Measurements from ENCODE around the gene SPRN.
"Not testable (repeated sequence)": the region's sequence is repeated elsewhere in the genome, so short reads cannot be mapped to it uniquely, and the experiment has no call there.

The SPRN gene

DNA sequence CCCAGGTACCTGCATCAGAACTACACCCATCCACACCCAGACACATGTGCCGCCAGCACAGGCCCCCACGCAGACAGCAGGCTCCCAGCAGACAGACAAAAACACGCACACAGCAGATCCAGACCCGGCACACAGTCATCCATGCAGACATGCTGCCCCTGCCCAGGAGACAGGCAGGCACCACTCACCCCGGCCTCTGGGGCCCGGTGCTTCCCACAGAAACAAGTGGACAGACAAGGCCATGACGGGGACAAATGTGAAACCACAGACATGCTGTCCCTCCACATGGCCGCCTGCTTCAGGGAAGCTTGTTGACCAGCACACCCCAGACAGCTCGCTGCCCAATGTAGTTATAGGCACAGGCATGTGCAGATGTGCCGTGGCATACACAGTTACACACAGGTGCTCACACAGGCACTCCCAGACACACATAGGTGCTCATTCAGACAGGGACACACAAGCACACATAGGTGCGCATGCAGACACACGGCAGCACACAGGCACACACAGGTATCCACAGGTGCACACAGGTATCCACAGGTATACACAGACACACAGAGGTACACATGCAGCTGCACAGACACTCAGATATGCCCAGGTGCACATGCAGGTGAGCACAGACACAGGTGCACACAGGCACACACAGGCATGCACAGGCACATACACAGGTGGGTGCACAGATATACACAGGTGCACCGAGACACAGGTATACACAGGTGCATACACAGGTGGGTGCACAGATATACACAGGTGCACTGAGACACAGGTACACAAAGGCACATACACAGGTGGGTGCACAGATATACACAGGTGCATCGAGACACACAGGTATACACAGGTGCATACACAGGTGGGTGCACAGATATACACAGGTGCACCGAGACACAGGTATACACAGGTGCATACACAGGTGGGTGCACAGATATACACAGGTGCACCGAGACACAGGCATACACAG is 18.8 kb upstream of the SPRN start:
- H3K4me3 ChIP-seq (ENCODE audit: low read depth, low read length) = no peak overlapping the region
- H3K27me3 ChIP-seq (ENCODE audit: control insufficient read depth, insufficient read depth, low read length) = no peaks in the 10 kb centered on the region
- H3K4me1 ChIP-seq (ENCODE audit: control insufficient read depth, insufficient read depth, low read length) = no peaks in the 10 kb centered on the region
- H3K9ac ChIP-seq (ENCODE audit: low read depth, low read length) = no peak overlapping the region
- peaks cover 9% of the 10 kb centered on the region for H3K9me3 ChIP-seq (ENCODE audit: control insufficient read depth, insufficient read depth, low read length)
- H3K36me3 ChIP-seq (ENCODE audit: control insufficient read depth, insufficient read depth, low read length) = no peaks in the 10 kb centered on the region

GRCh38 chr10:133442191-133442966 is 18.0 kb upstream of the SPRN start:
- H3K9me3 ChIP-seq (ENCODE audit: control insufficient read depth, insufficient read depth, low read length) = peaks cover 9% of the 10 kb centered on the region
- no peaks in the 10 kb centered on the region for H3K4me1 ChIP-seq (ENCODE audit: control insufficient read depth, insufficient read depth, low read length)
- no peaks in the 10 kb centered on the region for H3K27me3 ChIP-seq (ENCODE audit: control insufficient read depth, insufficient read depth, low read length)
- H3K4me3 ChIP-seq (ENCODE audit: low read depth, low read length) = no peak overlapping the region
- H3K36me3 ChIP-seq (ENCODE audit: control insufficient read depth, insufficient read depth, low read length) = no peaks in the 10 kb centered on the region
- H3K9ac ChIP-seq (ENCODE audit: low read depth, low read length) = no peak overlapping the region

GRCh38 chr10:133441780-133442179 is 17.4 kb upstream of the SPRN start:
- Histone ChIP-seq H3K36me3 (ENCODE audit: control insufficient read depth, insufficient read depth, low read length) (no peaks in the 10 kb centered on the region), H3K4me3 (ENCODE audit: low read depth, low read length) (no peak overlapping the region), H3K27me3 (ENCODE audit: control insufficient read depth, insufficient read depth, low read length) (no peaks in the 10 kb centered on the region), H3K9ac (ENCODE audit: low read depth, low read length) (no peak overlapping the region), H3K4me1 (ENCODE audit: control insufficient read depth, insufficient read depth, low read length) (no peaks in the 10 kb centered on the region), H3K9me3 (ENCODE audit: control insufficient read depth, insufficient read depth, low read length) (peaks cover 9% of the 10 kb centered on the region)

- H3K36me3 ChIP-seq (ENCODE audit: control insufficient read depth, insufficient read depth, low read length); H3K27me3 ChIP-seq (ENCODE audit: control insufficient read depth, insufficient read depth, low read length); H3K4me3 ChIP-seq (ENCODE audit: low read depth, low read length); H3K9ac ChIP-seq (ENCODE audit: low read depth, low read length); H3K9me3 ChIP-seq (ENCODE audit: control insufficient read depth, insufficient read depth, low read length); H3K4me1 ChIP-seq (ENCODE audit: control insufficient read depth, insufficient read depth, low read length): not testable (repeated sequence)
These were observed 16.9 kb upstream of the SPRN start for GRCh38 chr10:133441356-133441755.

DNA sequence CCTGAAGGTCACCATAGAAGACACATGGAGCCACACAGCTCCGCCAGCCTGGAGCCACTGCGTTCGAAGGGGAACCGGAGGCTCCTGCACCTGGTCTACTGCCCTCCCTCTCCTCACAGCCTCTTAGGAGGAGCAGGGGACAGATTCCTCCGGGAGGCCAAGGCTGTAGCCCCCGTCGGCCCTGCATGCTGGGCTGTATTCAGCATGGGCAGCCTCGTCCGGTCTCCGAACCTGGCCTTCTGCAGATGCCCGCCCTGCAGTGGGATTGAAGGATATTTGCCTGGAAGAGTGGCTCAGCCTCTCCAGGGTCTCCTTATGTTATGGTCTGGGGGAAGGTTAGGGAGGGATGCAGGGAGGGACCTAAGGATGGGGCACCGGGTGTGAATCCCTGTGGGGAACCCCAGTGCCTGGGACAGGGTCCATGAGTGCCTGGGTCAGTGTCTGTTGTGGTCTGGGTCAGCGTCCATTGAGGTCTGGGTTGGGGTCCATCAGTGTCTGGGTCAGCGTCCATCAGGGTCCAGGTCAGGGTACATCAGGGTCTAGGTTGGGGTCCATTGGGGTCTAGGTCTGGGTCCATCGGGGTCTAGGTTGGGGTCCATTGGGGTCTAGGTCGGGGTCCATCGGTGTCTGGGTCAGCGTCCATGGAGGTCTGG is 16.3 kb upstream of the SPRN start:
- no peaks in the 10 kb centered on the region for H3K4me1 ChIP-seq (ENCODE audit: control insufficient read depth, insufficient read depth, low read length)
- H3K27me3 ChIP-seq (ENCODE audit: control insufficient read depth, insufficient read depth, low read length) = no peaks in the 10 kb centered on the region
- H3K4me3 ChIP-seq (ENCODE audit: low read depth, low read length) = no peak overlapping the region
- H3K9me3 ChIP-seq (ENCODE audit: control insufficient read depth, insufficient read depth, low read length) = peaks cover 9% of the 10 kb centered on the region
- H3K9ac ChIP-seq (ENCODE audit: low read depth, low read length) = no peak overlapping the region
- no peaks in the 10 kb centered on the region for H3K36me3 ChIP-seq (ENCODE audit: control insufficient read depth, insufficient read depth, low read length)

GRCh38 chr10:133439517-133440461 is 15.4 kb upstream of the SPRN start:
- no peak overlapping the region for H3K9ac ChIP-seq (ENCODE audit: low read depth, low read length)
- no peak overlapping the region for H3K4me3 ChIP-seq (ENCODE audit: low read depth, low read length)
- no peaks in the 10 kb centered on the region for H3K27me3 ChIP-seq (ENCODE audit: control insufficient read depth, insufficient read depth, low read length)
- H3K9me3 ChIP-seq (ENCODE audit: control insufficient read depth, insufficient read depth, low read length) = peaks cover 9% of the 10 kb centered on the region
- H3K4me1 ChIP-seq (ENCODE audit: control insufficient read depth, insufficient read depth, low read length) = no peaks in the 10 kb centered on the region
- no peaks in the 10 kb centered on the region for H3K36me3 ChIP-seq (ENCODE audit: control insufficient read depth, insufficient read depth, low read length)

DNA sequence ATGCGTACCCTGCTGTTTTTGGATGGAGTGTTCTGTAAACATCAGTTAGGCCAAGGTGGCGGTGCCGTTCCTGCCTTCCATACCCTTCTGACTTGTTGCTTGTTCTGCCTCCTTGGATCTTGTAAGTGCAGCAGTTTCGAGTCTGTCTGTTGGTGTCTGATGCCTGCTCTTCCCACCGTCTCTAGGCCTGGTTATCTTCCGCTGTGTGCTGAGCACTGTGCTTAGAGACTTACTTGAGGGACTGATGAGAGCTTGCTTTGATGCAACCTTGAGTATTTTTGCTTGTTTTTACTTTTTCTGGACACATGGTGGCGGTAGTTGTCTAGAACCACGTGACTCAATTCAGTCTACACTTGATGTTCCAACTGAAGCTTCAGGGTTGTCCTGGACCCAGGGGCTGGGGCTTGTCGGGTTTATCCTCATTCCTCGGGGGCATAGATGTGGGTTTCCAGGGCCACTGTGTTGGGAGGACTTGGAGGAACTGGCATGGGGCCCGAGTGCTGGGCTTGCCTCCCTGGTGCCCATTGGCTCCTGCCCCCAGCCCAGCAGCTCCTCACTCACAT is 14.4 kb upstream of the SPRN start:
- Histone ChIP-seq H3K9me3 (ENCODE audit: control insufficient read depth, insufficient read depth, low read length) (peaks cover 9% of the 10 kb centered on the region), H3K4me1 (ENCODE audit: control insufficient read depth, insufficient read depth, low read length) (no peaks in the 10 kb centered on the region), H3K27me3 (ENCODE audit: control insufficient read depth, insufficient read depth, low read length) (no peaks in the 10 kb centered on the region), H3K4me3 (ENCODE audit: low read depth, low read length) (no peak overlapping the region), H3K36me3 (ENCODE audit: control insufficient read depth, insufficient read depth, low read length) (no peaks in the 10 kb centered on the region), H3K9ac (ENCODE audit: low read depth, low read length) (no peak overlapping the region)

GRCh38 chr10:133432789-133433188 is 8.4 kb upstream of the SPRN start:
- not testable (repeated sequence) for H3K4me3 ChIP-seq (ENCODE audit: low read depth, low read length); H3K9ac ChIP-seq (ENCODE audit: low read depth, low read length); H3K36me3 ChIP-seq (ENCODE audit: control insufficient read depth, insufficient read depth, low read length); H3K4me1 ChIP-seq (ENCODE audit: control insufficient read depth, insufficient read depth, low read length); H3K9me3 ChIP-seq (ENCODE audit: control insufficient read depth, insufficient read depth, low read length); H3K27me3 ChIP-seq (ENCODE audit: control insufficient read depth, insufficient read depth, low read length)

- H3K4me3 ChIP-seq (ENCODE audit: low read depth, low read length); H3K27me3 ChIP-seq (ENCODE audit: control insufficient read depth, insufficient read depth, low read length); H3K9ac ChIP-seq (ENCODE audit: low read depth, low read length); H3K36me3 ChIP-seq (ENCODE audit: control insufficient read depth, insufficient read depth, low read length); H3K9me3 ChIP-seq (ENCODE audit: control insufficient read depth, insufficient read depth, low read length); H3K4me1 ChIP-seq (ENCODE audit: control insufficient read depth, insufficient read depth, low read length): not testable (repeated sequence)
These were observed 7.6 kb upstream of the SPRN start for GRCh38 chr10:133431888-133432613.

DNA sequence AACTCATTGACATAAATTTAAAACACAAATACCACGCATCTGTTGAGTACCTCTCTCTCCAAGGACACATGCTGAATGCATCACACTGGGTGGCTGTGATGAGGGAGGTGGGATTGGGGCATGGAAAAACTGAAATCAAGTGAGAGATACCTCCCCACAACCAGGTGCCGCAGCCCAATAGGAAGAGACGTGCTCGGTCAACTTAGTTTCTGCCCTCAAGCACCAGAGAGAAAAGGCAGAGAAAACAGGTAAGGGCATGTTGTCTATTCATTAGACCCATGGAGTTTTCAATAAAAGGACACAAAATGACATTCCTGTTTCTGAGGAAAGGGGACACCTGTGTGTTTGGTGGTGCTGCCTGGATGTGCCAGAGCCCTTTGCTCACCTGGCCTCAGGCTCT is 5.1 kb upstream of the SPRN start:
- H3K4me3 ChIP-seq (ENCODE audit: low read depth, low read length); H3K9me3 ChIP-seq (ENCODE audit: control insufficient read depth, insufficient read depth, low read length); H3K4me1 ChIP-seq (ENCODE audit: control insufficient read depth, insufficient read depth, low read length); H3K36me3 ChIP-seq (ENCODE audit: control insufficient read depth, insufficient read depth, low read length); H3K9ac ChIP-seq (ENCODE audit: low read depth, low read length); H3K27me3 ChIP-seq (ENCODE audit: control insufficient read depth, insufficient read depth, low read length): not testable (repeated sequence)
